HG03558 (cell line): ENCODE measurements around the gene SOWAHB.

ENCODE experiments used
- ATAC-seq: cut with Tn5 transposase; IDR thresholded peaks from one replicate; pipeline ENCODE4 v1.9.1; 2021; ENCODE audit warnings: moderate number of reproducible peaks; ENCODE audit not compliant: unreplicated experiment; ENCODE audit errors: extremely low read depth

Gene SOWAHB

DNA sequence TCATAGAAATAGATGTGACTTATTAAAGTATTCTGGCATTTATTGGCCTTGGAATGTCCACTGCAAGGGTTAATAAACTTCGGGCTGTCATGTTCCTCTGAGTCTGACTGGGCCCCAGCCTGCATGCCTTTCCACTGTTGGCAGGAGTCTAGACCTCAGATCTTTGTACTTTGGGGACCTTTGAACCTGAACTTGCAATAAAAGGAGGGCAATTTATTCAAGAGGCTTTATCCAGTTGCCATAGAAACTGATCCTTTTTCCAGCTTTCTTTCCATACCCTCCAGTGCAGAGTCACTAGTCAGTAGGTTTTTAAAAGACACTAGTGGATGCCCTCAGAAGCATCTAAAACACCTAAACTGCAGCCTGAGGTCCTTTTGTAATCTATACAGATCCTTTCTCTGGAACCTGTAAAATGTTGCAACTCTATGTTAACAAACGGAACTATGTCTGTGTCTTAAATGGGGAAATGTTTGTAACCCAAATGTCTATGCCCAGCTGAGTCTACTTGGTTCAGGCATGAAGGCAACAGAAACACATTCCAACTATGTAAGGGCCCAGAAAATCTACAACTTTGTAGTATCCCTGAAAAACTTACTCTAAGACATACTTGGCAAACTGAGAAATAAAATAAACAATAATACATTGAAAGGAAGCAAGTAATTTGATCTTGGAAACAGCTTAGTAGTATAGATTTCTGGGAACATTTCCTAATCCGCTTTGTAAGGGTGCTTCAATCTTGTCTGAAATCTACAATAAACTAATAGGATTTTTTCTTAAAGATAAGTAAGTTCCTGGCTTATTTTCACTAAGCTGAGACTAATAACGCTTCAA, 41.5 kb downstream of the SOWAHB start:
- no peak for ATAC-seq

DNA sequence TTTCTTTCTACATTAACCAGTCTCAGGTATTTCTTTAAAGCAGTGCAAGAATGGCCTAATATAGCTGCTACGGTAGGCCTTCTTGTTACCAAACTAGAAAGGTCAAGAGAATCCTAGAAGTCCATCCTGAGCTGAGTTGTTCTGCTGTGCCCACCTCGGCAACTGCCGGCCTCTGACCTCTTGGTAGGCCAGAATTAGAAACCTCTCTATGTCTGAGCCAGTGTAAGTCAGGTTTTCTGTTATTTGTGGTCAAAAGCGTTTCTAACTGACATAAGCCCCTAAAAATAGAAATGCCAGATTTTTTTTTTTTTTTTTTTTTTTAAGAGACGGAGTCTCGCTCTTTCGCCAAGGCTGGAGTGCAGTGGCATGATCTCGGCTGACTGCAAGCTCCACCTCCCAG, 43.1 kb downstream of the SOWAHB start:
- no peak for ATAC-seq

DNA sequence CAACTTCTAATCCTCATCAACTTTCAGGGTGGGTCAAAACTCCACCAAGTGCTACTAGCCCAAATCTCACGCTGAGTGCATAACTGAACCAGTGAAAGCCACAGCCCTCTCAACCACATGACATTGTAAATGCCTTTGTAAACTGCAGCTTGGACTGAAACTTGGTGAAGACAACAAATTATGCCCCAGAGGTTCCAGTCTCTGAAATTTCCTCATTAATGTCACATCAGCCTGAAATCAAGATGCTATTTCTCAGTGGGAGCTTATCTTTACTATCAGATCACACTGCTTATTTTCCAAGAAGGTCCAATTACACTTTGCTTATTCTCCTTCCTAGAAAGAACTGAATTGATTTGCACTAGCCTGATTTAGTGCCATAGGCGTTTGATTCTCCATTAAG, 46.6 kb downstream of the SOWAHB start:
- no peak for ATAC-seq

DNA sequence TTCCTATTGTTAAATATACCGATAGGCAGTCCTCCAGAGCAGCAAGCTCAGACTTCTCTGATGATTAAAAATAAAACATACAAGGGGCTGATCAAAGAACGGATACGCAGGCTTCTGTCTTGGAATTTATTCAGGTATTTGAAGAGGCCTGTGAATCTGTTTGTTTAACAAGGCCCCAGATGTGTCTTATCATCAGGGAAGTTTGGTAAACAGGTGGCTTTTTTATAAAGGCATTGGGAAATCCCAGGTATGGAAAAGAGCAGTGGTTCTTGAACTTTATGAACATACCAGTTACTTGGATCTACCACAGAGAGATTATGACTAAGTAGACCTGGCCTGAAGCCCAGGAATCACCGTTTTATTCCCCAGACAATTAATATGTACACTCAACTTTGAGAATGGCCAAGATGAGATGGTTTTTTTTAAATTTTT, 47.9 kb downstream of the SOWAHB start:
- ATAC-seq, result no peak
